IMR-90 (cell line): ENCODE data around the gene MSANTD7. TPM values are rescaled to one million over a fixed set of nuclear protein-coding genes. Genes with fewer than 3 reads are reported as not detected.

Source experiments
- ATAC-seq: fragments of 200-7000 bp; cut with Tn5 transposase; 2 replicates; pipeline ENCODE4 v1.9.1; 2020; ENCODE audit warnings: low read depth, mild to moderate bottlenecking, moderate library complexity
- BruUV-seq: library from RNA; stranded (reverse); fragments of 400-500 nt; replicated peaks from 2 replicates; lab custom pipeline; 2021; lab: Mats Ljungman, UMichigan
- CTCF ChIA-PET: fragments of 300-600 bp; formaldehyde crosslinking; extraction: SDS; loops from one replicate; lab custom pipeline; 2021; ENCODE audit warnings: antibody characterized with exemption; lab: Yijun Ruan, JAX
- POLR2A ChIA-PET: fragments of 300-600 bp; sonication (Branson Sonifier 250); formaldehyde crosslinking; loops from one replicate; lab custom pipeline; 2022; ENCODE audit warnings: antibody characterized with exemption; ENCODE audit not compliant: unreplicated experiment; lab: Charles Lee
- DNase-seq: peaks from one replicate; pipeline ENCODE4 v3.0.0; 2013
- H2AFZ ChIP-seq: replicated peaks from 2 replicates; pipeline ENCODE3; 2013; ENCODE audit warnings: low read length, mild to moderate bottlenecking; ENCODE audit not compliant: poor library complexity
- H2AK5ac ChIP-seq: 2 replicates; pipeline ENCODE4 v1.6.1; 2013; ENCODE audit warnings: low read depth, low read length, inconsistent platforms
- H2AK9ac ChIP-seq: replicated peaks from 2 replicates; pipeline ENCODE3; 2013; ENCODE audit warnings: mild to moderate bottlenecking, low read depth, low read length, moderate library complexity; ENCODE audit not compliant: poor library complexity
- H2BK120ac ChIP-seq: 2 replicates; pipeline ENCODE4 v1.6.1; 2013; ENCODE audit warnings: low read depth, low read length, inconsistent platforms
- H2BK15ac ChIP-seq: 3 replicates; pipeline ENCODE4 v1.6.1; 2013; ENCODE audit warnings: low read depth, low read length, inconsistent platforms
- H2BK20ac ChIP-seq: 2 replicates; pipeline ENCODE4 v1.6.1; 2013; ENCODE audit warnings: low read depth, mild to moderate bottlenecking, inconsistent platforms, low read length, moderate library complexity
- H2BK5ac ChIP-seq: 2 replicates; pipeline ENCODE4 v1.6.1; 2013; ENCODE audit warnings: mild to moderate bottlenecking, low read depth, low read length, inconsistent platforms; ENCODE audit not compliant: poor library complexity, severe bottlenecking
- H3K14ac ChIP-seq: replicated peaks from 2 replicates; pipeline ENCODE4 v1.6.1; 2013; ENCODE audit warnings: low read depth, low read length, inconsistent platforms
- H3K18ac ChIP-seq: 2 replicates; pipeline ENCODE4 v1.6.1; 2013; ENCODE audit warnings: low read depth, low read length, control low read depth
- H3K23ac ChIP-seq: 2 replicates; pipeline ENCODE4 v1.6.1; 2013; ENCODE audit warnings: low read depth, low read length, inconsistent platforms
- H3K27ac ChIP-seq: 2 replicates; pipeline ENCODE4 v1.5.1; 2013; ENCODE audit warnings: mild to moderate bottlenecking, control low read depth, low read length; ENCODE audit not compliant: insufficient read depth
- H3K27me3 ChIP-seq: 2 replicates; pipeline ENCODE4 v1.6.1; 2013; ENCODE audit warnings: low read length; ENCODE audit not compliant: control insufficient read depth, insufficient read depth
- H3K36me3 ChIP-seq: 2 replicates; pipeline ENCODE4 v1.6.1; 2013; ENCODE audit warnings: low read length, mixed read lengths; ENCODE audit not compliant: control insufficient read depth, insufficient read depth
- H3K4ac ChIP-seq: 2 replicates; pipeline ENCODE4 v1.6.1; 2013; ENCODE audit warnings: low read depth, low read length, inconsistent platforms
- H3K4me1 ChIP-seq: 2 replicates; pipeline ENCODE4 v1.6.1; 2013; ENCODE audit warnings: low read length, mixed read lengths; ENCODE audit not compliant: control insufficient read depth, insufficient read depth
- H3K4me2 ChIP-seq: 2 replicates; pipeline ENCODE4 v1.6.1; 2013; ENCODE audit warnings: low read depth, mild to moderate bottlenecking, control low read depth, low read length, moderate library complexity
- H3K4me3 ChIP-seq: 2 replicates; pipeline ENCODE4 v1.5.1; 2013; ENCODE audit warnings: low read depth, mild to moderate bottlenecking, control low read depth, low read length, moderate library complexity; ENCODE audit not compliant: insufficient read depth
- H3K56ac ChIP-seq: 2 replicates; pipeline ENCODE4 v1.6.1; 2013; ENCODE audit warnings: low read length, inconsistent platforms; ENCODE audit not compliant: insufficient read depth; ENCODE audit errors: extremely low read depth
- H3K79me1 ChIP-seq, 2 experiments: 2 replicates each; pipeline ENCODE4 v1.6.1; 2013; ENCODE audit warnings: low read length in 2 of 2, inconsistent platforms in 1 of 2, low read depth in 1 of 2
- H3K9ac ChIP-seq: 2 replicates; pipeline ENCODE4 v1.6.1; 2013; ENCODE audit warnings: low read depth, low read length, control low read depth
- H3K9me1 ChIP-seq: 2 replicates; pipeline ENCODE4 v1.6.1; 2013; ENCODE audit warnings: low read length, inconsistent platforms; ENCODE audit not compliant: insufficient read depth
- H3K9me3 ChIP-seq: 2 replicates; pipeline ENCODE4 v1.6.1; 2013; ENCODE audit warnings: low read length; ENCODE audit not compliant: control insufficient read depth, insufficient read depth
- H4K20me1 ChIP-seq: 2 replicates; pipeline ENCODE4 v1.6.1; 2013; ENCODE audit warnings: low read length, inconsistent platforms; ENCODE audit not compliant: insufficient read depth
- H4K5ac ChIP-seq: 2 replicates; pipeline ENCODE4 v1.6.1; 2013; ENCODE audit warnings: mild to moderate bottlenecking, low read depth, low read length, control low read depth
- H4K8ac ChIP-seq, 2 experiments: 2 replicates each; pipeline ENCODE4 v1.6.1; 2013; ENCODE audit warnings: low read depth in 2 of 2, low read length in 2 of 2, control low read depth in 1 of 2, inconsistent platforms in 1 of 2
- H4K91ac ChIP-seq: 2 replicates; pipeline ENCODE4 v1.6.1; 2013; ENCODE audit warnings: low read depth, low read length, inconsistent platforms; ENCODE audit not compliant: insufficient read depth
- CHD1 ChIP-seq: IDR thresholded peaks from 2 replicates; pipeline ENCODE4 v1.6.1; 2012; ENCODE audit warnings: low read depth, low read length, improper control_type of control experiment
- FOS ChIP-seq: fragments of 150-350 bp; IDR thresholded peaks from 2 replicates; pipeline ENCODE4 v1.6.1; 2016; ENCODE audit warnings: low read depth, low read length
- RAD21 ChIP-seq: IDR thresholded peaks from 2 replicates; pipeline ENCODE4 v1.6.1; 2012; ENCODE audit warnings: low read length, improper control_type of control experiment
- RFX5 ChIP-seq: IDR thresholded peaks from 2 replicates; pipeline ENCODE4 v1.8.0; 2012; ENCODE audit warnings: low read depth, mild to moderate bottlenecking, low read length, moderate library complexity
- SMC3 ChIP-seq: fragments of 150-350 bp; IDR thresholded peaks from 2 replicates; pipeline ENCODE4 v1.6.1; 2016; ENCODE audit warnings: low read depth, mild to moderate bottlenecking, antibody characterized with exemption, low read length, moderate library complexity
- WGBS, 2 experiments: methylation state at CpG; one replicate each; pipeline versions ENCODE4 v1.1.5 to v1.1.7; 2013; ENCODE audit warnings: missing lambda C conversion rate in 2 of 2; ENCODE audit not compliant: insufficient read length in 1 of 2; ENCODE audit errors: extremely low coverage in 2 of 2; 5-methylcytosine and 5-hydroxymethylcytosine counted together
- dilution Hi-C: fragments of 300-500 bp; cut with HindIII; formaldehyde crosslinking; loops from one replicate; pipeline ENCODE4 v1.14.3; 2018; ENCODE audit warnings: low sequenced_read_pairs; ENCODE audit not compliant: unreplicated experiment
- in situ Hi-C: fragments of 300-500 bp; cut with MboI; formaldehyde crosslinking; loops from 3 replicates; pipeline ENCODE4 v1.14.3; 2019; ENCODE audit warnings: low sequenced_read_pairs, inconsistent platforms, mixed read lengths
- intact Hi-C: fragments of 100-400 bp; cut with micrococcal nuclease; formaldehyde crosslinking; loops from 2 replicates; pipeline ENCODE4 v1.10.0; 2022
- polyA plus RNA-seq, 3 experiments: library from polyadenylated mRNA; depleted of rRNA; stranded (reverse); fragments of >200 nt; gene quantifications; 2 replicates each; pipeline ENCODE4 v1.2.3, GENCODE V29; 2012; ENCODE audit warnings: low replicate concordance in 1 of 3
- total RNA-seq: library from RNA; depleted of rRNA; stranded (reverse); fragments of >200 nt; gene quantifications from 2 replicates; pipeline ENCODE4 v1.2.3, GENCODE V29; 2012
- TF ChIP-seq, protein P1 (sequence below): conservative IDR thresholded peaks from 2 replicates; pipeline ENCODE4 v1.5.1; 2012; ENCODE audit warnings: mild to moderate bottlenecking, low read depth, low read length, improper control_type of control experiment

Gene MSANTD7
- total and polyA plus RNA-seq, 2 of the 4 experiments (the other 2 are of a cell fraction) = 4.7 to 16.0 TPM

DNA sequence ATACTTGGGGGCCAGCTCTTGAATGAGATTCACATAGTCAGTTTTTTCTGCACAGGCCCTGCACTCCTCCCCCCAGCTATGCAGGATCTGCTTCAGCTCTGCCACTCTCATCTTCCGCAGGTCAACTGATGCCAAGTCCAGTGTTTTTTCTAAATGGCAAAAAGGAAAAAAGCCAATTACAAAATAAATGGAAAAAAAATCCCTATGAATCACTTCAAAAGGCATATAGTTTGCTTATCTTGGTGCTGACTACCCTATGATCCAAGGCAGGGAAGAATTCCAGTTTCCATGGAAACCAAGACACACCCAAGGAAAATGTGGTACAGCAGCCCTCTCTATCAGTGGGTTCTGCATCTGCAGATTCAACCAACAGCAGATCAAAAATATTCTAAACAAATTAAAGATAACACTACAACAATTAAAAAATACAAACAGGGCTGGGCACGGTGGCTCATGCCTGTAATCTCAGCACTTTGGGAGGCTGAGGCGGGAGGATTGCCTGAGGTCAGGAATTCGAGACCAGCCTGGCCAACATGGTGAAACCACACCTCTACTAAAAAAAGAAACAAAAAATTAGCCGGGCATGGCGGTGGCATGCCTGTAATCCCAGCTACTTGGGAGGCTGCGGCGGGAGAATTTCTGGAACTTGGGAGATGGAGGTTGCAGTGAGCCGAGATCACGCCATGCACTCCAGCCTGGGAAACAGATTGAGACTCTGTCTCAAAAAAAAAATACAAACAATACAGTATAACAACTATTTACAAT, 17.9 kb upstream of the MSANTD7 start:
- Histone ChIP-seq H2BK20ac (peak overlapping the region; percentile 91), H3K79me1 (peaks cover 0 to 4% of the 10 kb centered on the region in 2 experiments; a peak in 1 of 4 replicates), H3K36me3 (no peaks in the 10 kb centered on the region), H2AFZ (peak overlapping the region; percentile 33), H3K23ac (no peak overlapping the region), H3K4me1 (peaks cover 3% of the 10 kb centered on the region), H3K4me3 (no peak overlapping the region), H3K4ac (peak overlapping the region; percentile 73), H3K4me2 (peak overlapping the region; percentile 16), H3K27ac (peak overlapping the region; percentile 5; the same call in 1 of the 2 replicates), H3K14ac (peak overlapping the region; percentile 55; the same call in 1 of the 2 replicates), H4K20me1 (no peaks in the 10 kb centered on the region), H2BK5ac (peak overlapping the region; percentile 29), H2AK9ac (no peak overlapping the region), H2BK120ac (peak overlapping the region; percentile 79), H3K9me3 (no peaks in the 10 kb centered on the region), H3K56ac (no peak overlapping the region), H3K18ac (no peak overlapping the region), H3K9me1 (peaks cover 4% of the 10 kb centered on the region; the same call in 1 of the 2 replicates), H2AK5ac (peak overlapping the region; percentile 92; the same call in 1 of the 2 replicates), H3K9ac (no peak overlapping the region), H4K8ac (peak overlapping the region; percentile 12 to 49; a peak in 3 of 4 replicates), H2BK15ac (peak overlapping the region; percentile 79; the same call in 1 of the 3 replicates), H3K27me3 (no peaks in the 10 kb centered on the region; the same call in 1 of the 2 replicates), H4K5ac (no peak overlapping the region), H4K91ac (peak overlapping the region; percentile 72)
- dilution Hi-C loops = no loop called here
- ChIA-PET CTCF (interaction anchor here (0.5 kb wide), 1 partner anchor 284 kb away, joined by 3 read pairs; no protein-coding TSS in a partner anchor), POLR2A (interaction anchor here (0.6 kb wide), 1 partner anchor 208 kb away, joined by 3 read pairs; no protein-coding TSS in a partner anchor)
- WGBS, 2 experiments = no CpG with 5 or more reads among the region's 10 CpGs
- TF ChIP-seq, protein P1, sequence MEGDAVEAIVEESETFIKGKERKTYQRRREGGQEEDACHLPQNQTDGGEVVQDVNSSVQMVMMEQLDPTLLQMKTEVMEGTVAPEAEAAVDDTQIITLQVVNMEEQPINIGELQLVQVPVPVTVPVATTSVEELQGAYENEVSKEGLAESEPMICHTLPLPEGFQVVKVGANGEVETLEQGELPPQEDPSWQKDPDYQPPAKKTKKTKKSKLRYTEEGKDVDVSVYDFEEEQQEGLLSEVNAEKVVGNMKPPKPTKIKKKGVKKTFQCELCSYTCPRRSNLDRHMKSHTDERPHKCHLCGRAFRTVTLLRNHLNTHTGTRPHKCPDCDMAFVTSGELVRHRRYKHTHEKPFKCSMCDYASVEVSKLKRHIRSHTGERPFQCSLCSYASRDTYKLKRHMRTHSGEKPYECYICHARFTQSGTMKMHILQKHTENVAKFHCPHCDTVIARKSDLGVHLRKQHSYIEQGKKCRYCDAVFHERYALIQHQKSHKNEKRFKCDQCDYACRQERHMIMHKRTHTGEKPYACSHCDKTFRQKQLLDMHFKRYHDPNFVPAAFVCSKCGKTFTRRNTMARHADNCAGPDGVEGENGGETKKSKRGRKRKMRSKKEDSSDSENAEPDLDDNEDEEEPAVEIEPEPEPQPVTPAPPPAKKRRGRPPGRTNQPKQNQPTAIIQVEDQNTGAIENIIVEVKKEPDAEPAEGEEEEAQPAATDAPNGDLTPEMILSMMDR = peak; percentile 30
- TF ChIP-seq SMC3 (peak; percentile 7; the same call in 1 of the 2 replicates), RFX5 (no peak), CHD1 (no peak), FOS (0 out of 2 replicates have a peak, but pooled peaks have one; percentile 39), RAD21 (peak; percentile 33; the same call in 1 of the 2 replicates)
- DNase-seq (peak; percentile 95), ATAC-seq (peak; percentile 97)
- intact Hi-C loops = loop anchor here (5.0 to 10.0 kb wide), 2 partner anchors 163 to 625 kb away; no protein-coding TSS in a partner anchor
- BruUV-seq = no TSS peak
- in situ Hi-C loops = loop anchor here (5.0 to 25.0 kb wide), 3 partner anchors 225 to 633 kb away; no protein-coding TSS in a partner anchor
